Activated CD4-positive, alpha-beta T cell treated with anti-CD3 and anti-CD28 coated beads, Interleukin-2, amount 10 ng/mL, durations not matched to agents 24 days and 14 days (primary cell): ENCODE data around the gene DAND5. TPM values are rescaled to one million over a fixed set of nuclear protein-coding genes. Genes with fewer than 3 reads are reported as not detected.
"Not testable (repeated sequence)": the region's sequence is repeated elsewhere in the genome, so short reads cannot be mapped to it uniquely, and the experiment has no call there.

Experiments
- DNase-seq: peaks from one replicate; pipeline ENCODE4 v3.0.0; 2022
- H3K27ac Mint-ChIP-seq: one replicate; pipeline ENCODE4 v1.8.0; 2022; ENCODE audit warnings: mild to moderate bottlenecking, mixed read lengths
- H3K27me3 Mint-ChIP-seq: one replicate; pipeline ENCODE4 v1.8.0; 2022; ENCODE audit warnings: mixed read lengths
- H3K36me3 Mint-ChIP-seq: one replicate; pipeline ENCODE4 v1.8.0; 2022; ENCODE audit warnings: low read depth, mild to moderate bottlenecking, mixed read lengths
- H3K4me1 Mint-ChIP-seq: one replicate; pipeline ENCODE4 v1.8.0; 2021; ENCODE audit warnings: mixed read lengths
- H3K4me3 Mint-ChIP-seq: one replicate; pipeline ENCODE4 v1.8.0; 2022; ENCODE audit warnings: mild to moderate bottlenecking, moderate library complexity, mixed read lengths
- H3K9me3 Mint-ChIP-seq: one replicate; pipeline ENCODE4 v1.8.0; 2021; ENCODE audit warnings: mixed read lengths
- intact Hi-C: fragments of 100-400 bp; cut with micrococcal nuclease; formaldehyde crosslinking; loops from one replicate; pipeline ENCODE4 v1.15.1; 2023
- total RNA-seq: library from RNA; stranded (reverse); gene quantifications from 2 replicates; pipeline ENCODE4 v1.2.3, GENCODE V29; 2022

DAND5 gene
- total RNA-seq, 1 donor from 2014 or later: not detected

DNA sequence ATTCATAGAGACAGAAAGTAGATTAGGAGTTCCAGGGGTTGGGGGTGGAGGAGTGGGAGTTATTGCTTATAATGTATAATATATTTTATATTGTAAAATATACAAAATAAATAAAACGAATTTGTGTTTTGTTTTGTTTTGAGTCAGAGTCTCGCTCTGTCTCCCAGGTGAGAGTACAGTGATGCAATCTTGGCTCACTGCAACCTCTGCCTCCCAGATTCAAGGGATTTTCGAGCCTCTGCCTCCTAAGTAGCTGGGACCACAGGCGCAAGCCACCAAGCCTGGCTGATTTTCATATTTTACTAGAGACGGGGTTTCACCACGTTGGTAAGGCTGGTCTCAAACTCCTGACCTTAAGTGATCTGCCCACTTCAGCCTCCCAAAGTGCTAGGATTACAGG is 9.9 kb upstream of the DAND5 start:
- no peaks in the 10 kb centered on the region for H3K9me3 Mint-ChIP-seq
- peaks cover 16% of the 10 kb centered on the region for H3K4me1 Mint-ChIP-seq
- H3K27ac Mint-ChIP-seq: no peak overlapping the region
- H3K27me3 Mint-ChIP-seq: peaks cover 3% of the 10 kb centered on the region
- no peak for DNase-seq
- intact Hi-C loops: no loop called here
- H3K4me3 Mint-ChIP-seq: no peak overlapping the region
- peaks cover 9% of the 10 kb centered on the region for H3K36me3 Mint-ChIP-seq

GRCh38 chr19:12965017-12965811 is 4.2 kb upstream of the DAND5 start:
- peak; percentile 95 for DNase-seq
- Mint-ChIP-seq H3K4me3 (peak overlapping the region; percentile 94), H3K9me3 (no peaks in the 10 kb centered on the region), H3K4me1 (peaks cover 10% of the 10 kb centered on the region), H3K36me3 (no peaks in the 10 kb centered on the region), H3K27me3 (peaks cover 2% of the 10 kb centered on the region), H3K27ac (peak overlapping the region; percentile 84)
- intact Hi-C loops: loop anchor here (1.0 kb wide), 1 partner anchor 80 kb away; no protein-coding TSS in a partner anchor

DNA sequence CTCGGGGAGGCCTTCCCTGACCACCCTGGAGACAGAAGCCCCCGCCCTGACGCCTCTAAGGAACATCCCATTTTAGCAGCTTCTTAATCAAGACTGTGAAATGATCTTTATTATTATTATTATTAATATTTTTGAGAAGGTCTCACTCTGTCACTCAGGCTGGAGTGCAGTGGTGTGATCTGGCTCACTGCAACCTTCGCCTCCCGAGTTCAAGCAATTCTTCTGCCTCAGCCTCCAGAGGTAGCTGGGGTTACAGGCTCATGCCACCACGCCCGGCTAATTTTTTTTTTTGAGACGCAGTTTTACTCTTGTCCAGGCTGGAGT is 3.6 kb upstream of the DAND5 start:
- H3K27ac Mint-ChIP-seq: no peak overlapping the region
- H3K4me1 Mint-ChIP-seq: peaks cover 11% of the 10 kb centered on the region
- no peaks in the 10 kb centered on the region for H3K9me3 Mint-ChIP-seq
- no peaks in the 10 kb centered on the region for H3K36me3 Mint-ChIP-seq
- intact Hi-C loops: loop anchor here (1.0 kb wide), 1 partner anchor 80 kb away; no protein-coding TSS in a partner anchor
- DNase-seq: no peak
- H3K27me3 Mint-ChIP-seq: peaks cover 3% of the 10 kb centered on the region
- peak overlapping the region; percentile 72 for H3K4me3 Mint-ChIP-seq

GRCh38 chr19:12967907-12968306 is 1.5 kb upstream of the DAND5 start:
- intact Hi-C loops: no loop called here
- no peak for DNase-seq
- Mint-ChIP-seq H3K27me3 (peaks cover 3% of the 10 kb centered on the region), H3K36me3 (no peaks in the 10 kb centered on the region), H3K9me3 (no peaks in the 10 kb centered on the region), H3K4me3 (no peak overlapping the region), H3K4me1 (peaks cover 11% of the 10 kb centered on the region), H3K27ac (no peak overlapping the region)

GRCh38 chr19:12970070-12970820 is 869 bp downstream of the DAND5 start:
- H3K4me1 Mint-ChIP-seq: peaks cover 6% of the 10 kb centered on the region
- H3K27ac Mint-ChIP-seq: no peak overlapping the region
- no peaks in the 10 kb centered on the region for H3K9me3 Mint-ChIP-seq
- H3K4me3 Mint-ChIP-seq: no peak overlapping the region
- DNase-seq: no peak
- intact Hi-C loops: no loop called here
- peaks cover 3% of the 10 kb centered on the region for H3K27me3 Mint-ChIP-seq
- no peaks in the 10 kb centered on the region for H3K36me3 Mint-ChIP-seq

- Mint-ChIP-seq H3K4me1 (peaks cover 8% of the 10 kb centered on the region), H3K27ac (no peak overlapping the region), H3K27me3 (peaks cover 10% of the 10 kb centered on the region), H3K9me3 (no peaks in the 10 kb centered on the region), H3K4me3 (no peak overlapping the region), H3K36me3 (no peaks in the 10 kb centered on the region)
- intact Hi-C loops: no loop called here
- DNase-seq: no peak
These were observed 3.9 kb downstream of the DAND5 start for GRCh38 chr19:12973236-12973635.

- Mint-ChIP-seq H3K4me3 (no peak overlapping the region), H3K36me3 (no peaks in the 10 kb centered on the region), H3K4me1 (peaks cover 8% of the 10 kb centered on the region), H3K27ac (no peak overlapping the region), H3K27me3 (peaks cover 12% of the 10 kb centered on the region), H3K9me3 (no peaks in the 10 kb centered on the region)
- no peak for DNase-seq
- intact Hi-C loops: no loop called here
These were observed 5.2 kb downstream of the DAND5 start for GRCh38 chr19:12974301-12975220.

DNA sequence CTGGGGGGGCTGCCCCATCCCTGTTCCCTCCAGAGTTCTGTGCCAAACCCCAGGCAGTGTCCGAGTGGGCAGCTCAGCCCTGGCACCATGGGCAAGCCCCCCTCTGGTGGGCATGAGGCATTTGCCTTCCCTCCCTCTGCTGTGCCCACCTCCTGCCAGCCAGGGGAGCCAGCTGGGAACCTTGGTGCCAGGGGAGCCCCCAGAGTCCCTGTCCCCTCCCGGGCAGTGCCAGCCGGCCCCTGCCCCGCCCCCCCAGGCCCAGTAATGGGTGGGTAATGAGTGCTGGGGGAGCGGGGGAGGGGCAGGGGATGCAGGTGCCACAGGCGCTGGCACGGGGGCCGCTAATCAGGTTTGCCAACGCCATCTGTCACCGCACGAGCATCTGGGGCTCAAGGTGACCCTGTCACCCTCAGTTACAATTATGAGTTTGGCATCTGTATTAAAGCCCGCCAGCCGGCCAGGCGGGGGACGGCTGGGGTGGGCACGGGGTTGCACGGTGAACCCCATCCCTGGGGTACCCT is 5.9 kb downstream of the DAND5 start:
- intact Hi-C loops: no loop called here

GRCh38 chr19:12976109-12976508 is 6.7 kb downstream of the DAND5 start:
- intact Hi-C loops, H3K36me3 Mint-ChIP-seq, H3K9me3 Mint-ChIP-seq, H3K4me1 Mint-ChIP-seq, H3K4me3 Mint-ChIP-seq, H3K27ac Mint-ChIP-seq, DNase-seq: not testable (repeated sequence)
- peaks cover 10% of the 10 kb centered on the region for H3K27me3 Mint-ChIP-seq

More for the DNA sequence above, 5.9 kb downstream of the DAND5 start:
- Mint-ChIP-seq H3K36me3 (no peaks in the 10 kb centered on the region), H3K27me3 (peaks cover 12% of the 10 kb centered on the region), H3K4me1 (peaks cover 4% of the 10 kb centered on the region), H3K9me3 (no peaks in the 10 kb centered on the region), H3K27ac (no peak overlapping the region), H3K4me3 (no peak overlapping the region)
- no peak for DNase-seq

DNA sequence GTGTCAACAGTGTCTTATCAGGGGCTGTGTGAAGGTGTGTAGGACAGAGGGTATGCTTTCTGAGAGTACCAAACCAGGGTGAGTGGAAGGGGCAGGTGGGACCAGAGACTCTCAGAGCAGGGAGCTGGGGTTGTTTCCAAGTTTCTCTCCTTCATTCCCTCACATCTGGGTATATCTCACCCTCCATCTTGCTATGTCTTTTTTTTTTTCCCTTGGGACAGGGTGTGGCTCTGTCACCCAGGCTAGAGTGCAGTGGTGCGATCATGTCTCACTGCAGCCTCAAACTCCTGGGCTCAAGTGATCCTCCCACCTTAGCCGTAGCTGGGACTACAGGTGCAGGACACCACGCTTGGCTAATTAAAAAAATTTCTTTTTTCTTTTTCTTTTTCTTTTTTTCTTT is 10.6 kb downstream of the DAND5 start:
- no peak for DNase-seq
- peaks cover 4% of the 10 kb centered on the region for H3K4me1 Mint-ChIP-seq
- H3K36me3 Mint-ChIP-seq: no peaks in the 10 kb centered on the region
- H3K9me3 Mint-ChIP-seq: no peaks in the 10 kb centered on the region
- H3K27me3 Mint-ChIP-seq: peaks cover 9% of the 10 kb centered on the region
- intact Hi-C loops: loop anchor here (5.0 to 10.0 kb wide), 2 partner anchors 52 to 285 kb away; no protein-coding TSS in a partner anchor
- H3K27ac Mint-ChIP-seq: no peak overlapping the region
- no peak overlapping the region for H3K4me3 Mint-ChIP-seq

- Mint-ChIP-seq H3K4me1 (peaks cover 4% of the 10 kb centered on the region), H3K27ac (no peak overlapping the region), H3K4me3 (no peak overlapping the region), H3K27me3 (peaks cover 16% of the 10 kb centered on the region), H3K9me3 (no peaks in the 10 kb centered on the region), H3K36me3 (no peaks in the 10 kb centered on the region)
- DNase-seq: no peak
- intact Hi-C loops: loop anchor here (1.0 to 10.0 kb wide), 3 partner anchors 50 to 282 kb away; no protein-coding TSS in a partner anchor
These were observed 13.3 kb downstream of the DAND5 start for GRCh38 chr19:12982648-12983047.

GRCh38 chr19:12983091-12983490 is 13.7 kb downstream of the DAND5 start:
- Mint-ChIP-seq H3K27ac (no peak overlapping the region), H3K4me3 (no peak overlapping the region), H3K9me3 (no peaks in the 10 kb centered on the region), H3K4me1 (peaks cover under 1% of the 10 kb centered on the region), H3K36me3 (no peaks in the 10 kb centered on the region), H3K27me3 (peaks cover 12% of the 10 kb centered on the region)
- intact Hi-C loops: loop anchor here (1.0 to 10.0 kb wide), 3 partner anchors 49 to 282 kb away; no protein-coding TSS in a partner anchor
- no peak for DNase-seq

GRCh38 chr19:12983542-12984142 is 14.3 kb downstream of the DAND5 start:
- H3K27me3 Mint-ChIP-seq: peaks cover 11% of the 10 kb centered on the region
- intact Hi-C loops: loop anchor here (1.0 to 10.0 kb wide), 3 partner anchors 49 to 281 kb away; no protein-coding TSS in a partner anchor

More at GRCh38 chr19:12983542-12984142, 14.3 kb downstream of the DAND5 start:
- no peaks in the 10 kb centered on the region for H3K9me3 Mint-ChIP-seq
- no peak overlapping the region for H3K27ac Mint-ChIP-seq
- no peaks in the 10 kb centered on the region for H3K36me3 Mint-ChIP-seq
- peak; percentile 96 for DNase-seq
- H3K4me1 Mint-ChIP-seq: no peaks in the 10 kb centered on the region
- no peak overlapping the region for H3K4me3 Mint-ChIP-seq
